Type B pancreatic cell (in vitro differentiated cells): ENCODE data around the gene CUEDC1. TPM values are rescaled to one million over a fixed set of nuclear protein-coding genes. Genes with fewer than 3 reads are reported as not detected.

Source experiments
- DNase-seq: peaks from one replicate; pipeline ENCODE4 v3.0.0; 2021; ENCODE audit warnings: mixed read lengths; ENCODE audit not compliant: unreplicated experiment; ENCODE audit errors: extremely low spot score
- H3K27ac Mint-ChIP-seq: 2 replicates; pipeline ENCODE4 v1.8.0; 2021; ENCODE audit warnings: mild to moderate bottlenecking, mixed read lengths
- H3K27me3 Mint-ChIP-seq: 2 replicates; pipeline ENCODE4 v1.8.0; 2021; ENCODE audit warnings: mixed read lengths
- H3K36me3 Mint-ChIP-seq: 2 replicates; pipeline ENCODE4 v1.8.0; 2021; ENCODE audit warnings: mixed read lengths
- H3K4me1 Mint-ChIP-seq: one replicate; pipeline ENCODE4 v1.8.0; 2021; ENCODE audit warnings: mixed read lengths; ENCODE audit not compliant: unreplicated experiment
- H3K4me3 Mint-ChIP-seq: 2 replicates; pipeline ENCODE4 v1.8.0; 2021; ENCODE audit warnings: mild to moderate bottlenecking, mixed read lengths
- H3K9me3 Mint-ChIP-seq: 2 replicates; pipeline ENCODE4 v1.8.0; 2021; ENCODE audit warnings: mixed read lengths
- CTCF ChIP-seq: fragments of 200-600 bp; sonication (generic); conservative IDR thresholded peaks from 2 replicates; pipeline ENCODE4 v1.5.0; 2021; ENCODE audit warnings: antibody characterized with exemption, mild to moderate bottlenecking
- total RNA-seq: library from RNA; stranded (reverse); gene quantifications from 2 replicates; pipeline ENCODE4 v1.2.1, GENCODE V29; 2021; ENCODE audit warnings: low replicate concordance

The CUEDC1 gene
- total RNA-seq, 1 donor from 2014 or later = 31.3 TPM

GRCh38 chr17:57972151-57972550 is 16.9 kb upstream of the CUEDC1 start:
- no peaks in the 10 kb centered on the region for H3K9me3 Mint-ChIP-seq
- H3K36me3 Mint-ChIP-seq = peaks cover 26% of the 10 kb centered on the region
- peaks cover 24% of the 10 kb centered on the region for H3K4me1 Mint-ChIP-seq
- TF ChIP-seq CTCF = no peak
- no peak overlapping the region for H3K27ac Mint-ChIP-seq
- no peaks in the 10 kb centered on the region for H3K27me3 Mint-ChIP-seq
- DNase-seq = no peak
- no peak overlapping the region for H3K4me3 Mint-ChIP-seq

- Mint-ChIP-seq H3K4me1 (peaks cover 24% of the 10 kb centered on the region), H3K27ac (no peak overlapping the region), H3K9me3 (no peaks in the 10 kb centered on the region), H3K27me3 (no peaks in the 10 kb centered on the region), H3K4me3 (no peak overlapping the region), H3K36me3 (peaks cover 21% of the 10 kb centered on the region)
- no peak for DNase-seq
- TF ChIP-seq CTCF = no peak
Observed at GRCh38 chr17:57971572-57971971, 16.4 kb upstream of the CUEDC1 start.

- H3K27me3 Mint-ChIP-seq = no peaks in the 10 kb centered on the region
- no peak for TF ChIP-seq CTCF
- DNase-seq = no peak
- no peak overlapping the region for H3K27ac Mint-ChIP-seq
- peaks cover 14% of the 10 kb centered on the region for H3K36me3 Mint-ChIP-seq
- H3K4me1 Mint-ChIP-seq = peaks cover 24% of the 10 kb centered on the region
- no peaks in the 10 kb centered on the region for H3K9me3 Mint-ChIP-seq
- no peak overlapping the region for H3K4me3 Mint-ChIP-seq
Observed at GRCh38 chr17:57970710-57971109, 15.5 kb upstream of the CUEDC1 start.

- H3K27ac Mint-ChIP-seq = no peak overlapping the region
- peaks cover 24% of the 10 kb centered on the region for H3K4me1 Mint-ChIP-seq
- H3K27me3 Mint-ChIP-seq = no peaks in the 10 kb centered on the region
- peaks cover 5% of the 10 kb centered on the region for H3K36me3 Mint-ChIP-seq
- TF ChIP-seq CTCF = no peak
- DNase-seq = no peak
- no peak overlapping the region for H3K4me3 Mint-ChIP-seq
- H3K9me3 Mint-ChIP-seq = no peaks in the 10 kb centered on the region
Observed at GRCh38 chr17:57968456-57968855, 13.2 kb upstream of the CUEDC1 start.

- H3K4me1 Mint-ChIP-seq = peaks cover 17% of the 10 kb centered on the region
- H3K4me3 Mint-ChIP-seq = no peak overlapping the region
- H3K27ac Mint-ChIP-seq = no peak overlapping the region
- DNase-seq = no peak
- H3K27me3 Mint-ChIP-seq = no peaks in the 10 kb centered on the region
- H3K9me3 Mint-ChIP-seq = no peaks in the 10 kb centered on the region
- no peak for TF ChIP-seq CTCF
- H3K36me3 Mint-ChIP-seq = no peaks in the 10 kb centered on the region
Observed at GRCh38 chr17:57966875-57967274, 11.7 kb upstream of the CUEDC1 start.

- no peaks in the 10 kb centered on the region for H3K36me3 Mint-ChIP-seq
- H3K4me3 Mint-ChIP-seq = no peak overlapping the region
- no peaks in the 10 kb centered on the region for H3K27me3 Mint-ChIP-seq
- DNase-seq = no peak
- peaks cover 11% of the 10 kb centered on the region for H3K4me1 Mint-ChIP-seq
- no peaks in the 10 kb centered on the region for H3K9me3 Mint-ChIP-seq
- TF ChIP-seq CTCF = no peak
- no peak overlapping the region for H3K27ac Mint-ChIP-seq
Observed at GRCh38 chr17:57966246-57966645, 11.0 kb upstream of the CUEDC1 start.
